Thyroid gland (tissue), 4 donors: ENCODE data around the gene SIDT1.

ENCODE experiments used
- POLR2A ChIP-seq, 2 donors: fragments of 450-650 bp; IDR thresholded peaks; one replicate each; pipeline ENCODE4 v1.6.1; 2017; ENCODE audit warnings: antibody characterized with exemption in 2 of 2, mild to moderate bottlenecking in 2 of 2, moderate library complexity in 1 of 2
- TF ChIP-seq, protein P1 (sequence below), 6 experiments: fragments of 200-600 bp in 3 of 6; fragments of 450-650 bp in 3 of 6; sonication (generic) in 3 of 6; IDR thresholded peaks; one replicate each; pipeline ENCODE4 v1.5.1; 2016 to 2019; ENCODE audit warnings: antibody characterized with exemption in 6 of 6, mild to moderate bottlenecking in 2 of 6, inconsistent platforms in 1 of 6, moderate library complexity in 1 of 6

- TF ChIP-seq, protein P1, sequence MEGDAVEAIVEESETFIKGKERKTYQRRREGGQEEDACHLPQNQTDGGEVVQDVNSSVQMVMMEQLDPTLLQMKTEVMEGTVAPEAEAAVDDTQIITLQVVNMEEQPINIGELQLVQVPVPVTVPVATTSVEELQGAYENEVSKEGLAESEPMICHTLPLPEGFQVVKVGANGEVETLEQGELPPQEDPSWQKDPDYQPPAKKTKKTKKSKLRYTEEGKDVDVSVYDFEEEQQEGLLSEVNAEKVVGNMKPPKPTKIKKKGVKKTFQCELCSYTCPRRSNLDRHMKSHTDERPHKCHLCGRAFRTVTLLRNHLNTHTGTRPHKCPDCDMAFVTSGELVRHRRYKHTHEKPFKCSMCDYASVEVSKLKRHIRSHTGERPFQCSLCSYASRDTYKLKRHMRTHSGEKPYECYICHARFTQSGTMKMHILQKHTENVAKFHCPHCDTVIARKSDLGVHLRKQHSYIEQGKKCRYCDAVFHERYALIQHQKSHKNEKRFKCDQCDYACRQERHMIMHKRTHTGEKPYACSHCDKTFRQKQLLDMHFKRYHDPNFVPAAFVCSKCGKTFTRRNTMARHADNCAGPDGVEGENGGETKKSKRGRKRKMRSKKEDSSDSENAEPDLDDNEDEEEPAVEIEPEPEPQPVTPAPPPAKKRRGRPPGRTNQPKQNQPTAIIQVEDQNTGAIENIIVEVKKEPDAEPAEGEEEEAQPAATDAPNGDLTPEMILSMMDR (IDR thresholded peaks at IDR 0.05) = no peak
- TF ChIP-seq POLR2A (IDR thresholded peaks at IDR 0.05) = no peak
Observed at GRCh38 chr3:113634782-113635474, 102.6 kb downstream of the SIDT1 start.
